Lung (tissue), 12 donors: Measurements from ENCODE around the gene FAM177A1. TPM values are rescaled to one million over a fixed set of nuclear protein-coding genes. Genes with fewer than 3 reads are reported as not detected.

ENCODE experiments used
- ATAC-seq: fragments of 200-7000 bp; cut with Tn5 transposase; one replicate; pipeline ENCODE4 v1.9.1; 2020; ENCODE audit warnings: moderate number of reproducible peaks; ENCODE audit not compliant: insufficient read depth, low FRiP score
- DNase-seq, 3 donors: peaks; one replicate each; pipeline ENCODE4 v3.0.0-alpha.2; 2013 to 2017
- H3K27ac ChIP-seq, 2 donors: one replicate each; pipeline ENCODE4 v1.5.1; 2013; ENCODE audit warnings: mild to moderate bottlenecking in 2 of 2, moderate library complexity in 2 of 2, control low read depth in 1 of 2, inconsistent platforms in 1 of 2, low read depth in 1 of 2, low read length in 1 of 2
- H3K27me3 ChIP-seq, 3 donors: one replicate each; pipeline ENCODE4 v1.5.1; 2013; ENCODE audit warnings: low read length in 2 of 3; ENCODE audit not compliant: control insufficient read depth in 3 of 3, insufficient read depth in 3 of 3
- H3K36me3 ChIP-seq, 4 donors: one replicate each; pipeline ENCODE4 v1.5.1; 2013; ENCODE audit warnings: low read length in 4 of 4, mild to moderate bottlenecking in 1 of 4, moderate library complexity in 1 of 4; ENCODE audit not compliant: control insufficient read depth in 4 of 4, insufficient read depth in 4 of 4
- H3K4me1 ChIP-seq, 5 donors: one replicate each; pipeline ENCODE4 v1.5.1; 2013; ENCODE audit warnings: low read length in 5 of 5, mild to moderate bottlenecking in 2 of 5, moderate library complexity in 1 of 5; ENCODE audit not compliant: control insufficient read depth in 5 of 5, insufficient read depth in 5 of 5
- H3K4me3 ChIP-seq: one replicate; pipeline ENCODE4 v1.5.1; 2013; ENCODE audit warnings: mild to moderate bottlenecking, control low read depth, moderate library complexity
- H3K9ac ChIP-seq, 2 donors: one replicate each; pipeline ENCODE4 v1.5.1; 2013; ENCODE audit warnings: low read length in 2 of 2, control low read depth in 1 of 2; ENCODE audit not compliant: insufficient read depth in 1 of 2
- H3K9me3 ChIP-seq, 4 donors: one replicate each; pipeline ENCODE4 v1.5.1; 2013; ENCODE audit warnings: low read length in 3 of 4, mild to moderate bottlenecking in 1 of 4, moderate library complexity in 1 of 4; ENCODE audit not compliant: control insufficient read depth in 4 of 4, insufficient read depth in 3 of 4
- CTCF ChIP-seq: IDR thresholded peaks from 2 replicates; pipeline ENCODE4 v1.5.1; 2012; ENCODE audit warnings: mild to moderate bottlenecking; ENCODE audit errors: control extremely low read depth, extremely low read depth
- whole genome bisulfite sequencing, 2 donors: extraction: QIAGEN DNeasy Blood & Tissue Kit; methylation state at CpG; one replicate each; pipeline ENCODE4 v1.1.7; 2013; 5-methylcytosine and 5-hydroxymethylcytosine counted together
- polyA plus RNA-seq, 2 donors: library from polyadenylated mRNA; stranded (reverse); fragments of 200-250 nt; gene quantifications; one replicate each; pipeline ENCODE4 v1.2.1, GENCODE V29; 2013
- total RNA-seq, 2 donors: library from RNA; depleted of rRNA in 1 of 2; stranded (reverse); fragments of >200 nt in 1 of 2; gene quantifications; one replicate each; pipeline ENCODE4 v1.2.1, GENCODE V29; 2014 to 2021
- donor health status: control.
- donor health status: control.
- donor health status: Bipolar disorder and iron deficiency.
- donor health status: healthy.
- donor health status: DM: yes; HTN: yes; CAD: no.

Gene FAM177A1
- total and polyA plus RNA-seq, 4 donors = 62.3 to 153 (median 81.0) TPM

GRCh38 chr14:35042632-35043031 is 3.4 kb upstream of the FAM177A1 start:
- DNase-seq (no peak), ATAC-seq (no peak)
- Histone ChIP-seq H3K9me3 (peaks cover 0 to 2% (median 0%) of the 10 kb centered on the region in 4 donors), H3K27ac (no peak overlapping the region), H3K4me3 (no peak overlapping the region), H3K27me3 (no peaks in the 10 kb centered on the region), H3K9ac (no peak overlapping the region), H3K36me3 (no peaks in the 10 kb centered on the region), H3K4me1 (peaks cover 0 to 10% (median 0%) of the 10 kb centered on the region in 5 donors)
- 91 to 93% methylated on average over 3 of the region's 3 CpGs for WGBS, 2 donors
- no peak for TF ChIP-seq CTCF

- no peaks in the 10 kb centered on the region for H3K36me3 ChIP-seq
- DNase-seq = no peak
- peaks cover 0 to 2% (median 0%) of the 10 kb centered on the region in 4 donors for H3K9me3 ChIP-seq
- no peak for ATAC-seq
- H3K4me3 ChIP-seq = no peak overlapping the region
- no peak overlapping the region for H3K9ac ChIP-seq
- H3K27ac ChIP-seq = no peak overlapping the region
- no peaks in the 10 kb centered on the region for H3K27me3 ChIP-seq
- no peak for TF ChIP-seq CTCF
- H3K4me1 ChIP-seq = peaks cover 0 to 10% (median 0%) of the 10 kb centered on the region in 5 donors
- WGBS, 2 donors = 70 to 87% methylated on average over 2 of the region's 2 CpGs
These were observed 3.0 kb upstream of the FAM177A1 start for GRCh38 chr14:35043046-35043445.

GRCh38 chr14:35044939-35045797 is 904 bp upstream of the FAM177A1 start:
- H3K36me3 ChIP-seq = peaks cover 0 to 2% (median 0%) of the 10 kb centered on the region in 4 donors
- TF ChIP-seq CTCF = no peak
- H3K9me3 ChIP-seq = peaks cover 0 to 2% (median 0%) of the 10 kb centered on the region in 4 donors
- peak overlapping the region; percentile 98 to 99 for H3K27ac ChIP-seq
- H3K9ac ChIP-seq = peak overlapping the region; percentile 93 to 99
- DNase-seq (peak in 1 of 3 donors; percentile 60), ATAC-seq (no peak)
- no peaks in the 10 kb centered on the region for H3K27me3 ChIP-seq
- peaks cover 0 to 10% (median 2%) of the 10 kb centered on the region in 5 donors for H3K4me1 ChIP-seq
- H3K4me3 ChIP-seq = no peak overlapping the region
- 23 to 24% methylated on average over 8 of the region's 8 CpGs for WGBS, 2 donors
